GM19372 (cell line): Measurements from ENCODE around the gene CTR9.

Experiments used
- ATAC-seq: cut with Tn5 transposase; IDR thresholded peaks from one replicate; pipeline ENCODE4 v1.9.1; 2021; ENCODE audit warnings: mild to moderate bottlenecking, low read depth, moderate library complexity; ENCODE audit not compliant: unreplicated experiment

CTR9 gene

GRCh38 chr11:10778217-10778970 is 27.3 kb downstream of the CTR9 start:
- ATAC-seq: no peak

GRCh38 chr11:10779086-10779485 is 28.0 kb downstream of the CTR9 start:
- no peak for ATAC-seq

- ATAC-seq: no peak
Measured at GRCh38 chr11:10780040-10780439, 29.0 kb downstream of the CTR9 start.

- ATAC-seq: no peak
Measured at GRCh38 chr11:10784232-10785145, 33.4 kb downstream of the CTR9 start.

- ATAC-seq: no peak
Measured at GRCh38 chr11:10785146-10785474, 34.1 kb downstream of the CTR9 start.

GRCh38 chr11:10786451-10786850 is 35.4 kb downstream of the CTR9 start:
- ATAC-seq: no peak

- ATAC-seq: peak; percentile 92
Measured at GRCh38 chr11:10792385-10793068, 41.5 kb downstream of the CTR9 start.

GRCh38 chr11:10793470-10794255 is 42.6 kb downstream of the CTR9 start:
- no peak for ATAC-seq

GRCh38 chr11:10796191-10796590 is 45.1 kb downstream of the CTR9 start:
- ATAC-seq: no peak

- ATAC-seq: no peak
Measured at GRCh38 chr11:10797001-10797400, 46.0 kb downstream of the CTR9 start.

- no peak for ATAC-seq
Measured at GRCh38 chr11:10797531-10797930, 46.5 kb downstream of the CTR9 start.

- ATAC-seq: no peak
Measured at GRCh38 chr11:10798330-10798928, 47.4 kb downstream of the CTR9 start.

- ATAC-seq: no peak
Measured at GRCh38 chr11:10800292-10800691, 49.2 kb downstream of the CTR9 start.

GRCh38 chr11:10803676-10804075 is 52.6 kb downstream of the CTR9 start:
- ATAC-seq: no peak

- no peak for ATAC-seq
Measured at GRCh38 chr11:10805741-10806140, 54.7 kb downstream of the CTR9 start.

- no peak for ATAC-seq
Measured at GRCh38 chr11:10806206-10806605, 55.2 kb downstream of the CTR9 start.

- ATAC-seq: no peak
Measured at GRCh38 chr11:10807493-10808234, 56.6 kb downstream of the CTR9 start.

- ATAC-seq: peak; percentile 6
Measured at GRCh38 chr11:10808235-10808552, 57.1 kb downstream of the CTR9 start.

GRCh38 chr11:10808553-10809372 is 57.7 kb downstream of the CTR9 start, which contains the start of gene EIF4G2:
Gene EIF4G2, minus strand, starts transcription at chr11:10808926.
- peak; percentile 92 for ATAC-seq
